Neural progenitor cell (in vitro differentiated cells): ENCODE measurements around the gene CCSER2.

ENCODE experiments used
- EZH2 ChIP-seq: fragments of 200-600 bp; sonication (generic); IDR thresholded peaks from 2 replicates; pipeline ENCODE4 v1.6.1; 2017; ENCODE audit warnings: antibody characterized with exemption, mild to moderate bottlenecking, moderate library complexity
- TF ChIP-seq, protein P1 (sequence below): fragments of 200-600 bp; sonication (generic); IDR thresholded peaks from 2 replicates; pipeline ENCODE4 v1.5.1; 2017; ENCODE audit warnings: antibody characterized with exemption, mild to moderate bottlenecking

DNA sequence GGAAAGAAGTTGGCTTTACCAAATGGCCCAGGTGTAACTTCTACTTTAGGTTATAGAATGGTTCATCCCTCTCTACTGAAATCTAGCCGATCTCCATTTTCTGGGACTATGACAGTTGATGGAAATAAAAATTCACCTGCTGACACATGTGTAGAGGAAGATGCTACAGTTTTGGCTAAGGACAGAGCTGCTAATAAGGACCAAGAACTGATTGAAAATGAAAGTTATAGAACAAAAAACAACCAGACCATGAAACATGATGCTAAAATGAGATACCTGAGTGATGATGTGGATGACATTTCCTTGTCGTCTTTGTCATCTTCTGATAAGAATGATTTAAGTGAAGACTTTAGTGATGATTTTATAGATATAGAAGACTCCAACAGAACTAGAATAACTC lies 43.6 kb downstream of the CCSER2 start:
- TF ChIP-seq EZH2, result no peak
- TF ChIP-seq, protein P1, sequence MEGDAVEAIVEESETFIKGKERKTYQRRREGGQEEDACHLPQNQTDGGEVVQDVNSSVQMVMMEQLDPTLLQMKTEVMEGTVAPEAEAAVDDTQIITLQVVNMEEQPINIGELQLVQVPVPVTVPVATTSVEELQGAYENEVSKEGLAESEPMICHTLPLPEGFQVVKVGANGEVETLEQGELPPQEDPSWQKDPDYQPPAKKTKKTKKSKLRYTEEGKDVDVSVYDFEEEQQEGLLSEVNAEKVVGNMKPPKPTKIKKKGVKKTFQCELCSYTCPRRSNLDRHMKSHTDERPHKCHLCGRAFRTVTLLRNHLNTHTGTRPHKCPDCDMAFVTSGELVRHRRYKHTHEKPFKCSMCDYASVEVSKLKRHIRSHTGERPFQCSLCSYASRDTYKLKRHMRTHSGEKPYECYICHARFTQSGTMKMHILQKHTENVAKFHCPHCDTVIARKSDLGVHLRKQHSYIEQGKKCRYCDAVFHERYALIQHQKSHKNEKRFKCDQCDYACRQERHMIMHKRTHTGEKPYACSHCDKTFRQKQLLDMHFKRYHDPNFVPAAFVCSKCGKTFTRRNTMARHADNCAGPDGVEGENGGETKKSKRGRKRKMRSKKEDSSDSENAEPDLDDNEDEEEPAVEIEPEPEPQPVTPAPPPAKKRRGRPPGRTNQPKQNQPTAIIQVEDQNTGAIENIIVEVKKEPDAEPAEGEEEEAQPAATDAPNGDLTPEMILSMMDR, result no peak
